H1 (cell line): ENCODE data around the gene STXBP6. TPM values are rescaled to one million over a fixed set of nuclear protein-coding genes. Genes with fewer than 3 reads are reported as not detected.

Experiments used
- BCL11A ChIP-seq, 2 experiments: IDR thresholded peaks; one replicate each; pipeline ENCODE4 v1.6.1; 2011; ENCODE audit warnings: low read depth in 2 of 2, low read length in 2 of 2, mild to moderate bottlenecking in 2 of 2
- SIX5 ChIP-seq: IDR thresholded peaks from 2 replicates; pipeline ENCODE4 v1.6.1; 2011; ENCODE audit warnings: mild to moderate bottlenecking, low read depth, low read length
- SP4 ChIP-seq: IDR thresholded peaks from 2 replicates; pipeline ENCODE4 v1.6.1; 2012; ENCODE audit warnings: low read length, inconsistent platforms
- SRF ChIP-seq: IDR thresholded peaks from 2 replicates; pipeline ENCODE4 v1.6.1; 2011; ENCODE audit warnings: mild to moderate bottlenecking, low read depth, low read length, moderate library complexity
- polyA plus RNA-seq, 7 experiments: library from polyadenylated mRNA; depleted of rRNA in 3 of 7; stranded (reverse) in 5 of 7; unstranded in 2 of 7; fragments of >200 nt in 5 of 7; fragments of 200-250 nt in 2 of 7; gene quantifications; 1 replicate in 5 of 7; 2 replicates in 1 of 7; 4 replicates in 1 of 7; pipeline versions ENCODE4 v1.2.1 to v1.2.3, GENCODE V29; 2011 to 2013; ENCODE audit warnings: missing spikeins in 2 of 7, mixed read lengths in 2 of 7
- total RNA-seq: library from RNA; stranded (reverse); fragmentation: NEBNext Ultra II Directional; extraction: Animal tissue kit (Norgen Biotek cat#: 25700); gene quantifications from 2 replicates; pipeline ENCODE4 v1.2.1, GENCODE V29; 2021
- TF ChIP-seq, protein P1 (sequence below): fragments of 300-600 bp; sonication (generic); IDR thresholded peaks from 2 replicates; pipeline ENCODE4 v1.7.1; 2012; ENCODE audit warnings: low read length, moderate library complexity, mild to moderate bottlenecking, inconsistent platforms; ENCODE audit not compliant: insufficient replicate concordance
- TF ChIP-seq, protein P2 (sequence below), 3 experiments: IDR thresholded peaks; 1 replicate in 2 of 3; 2 replicates in 1 of 3; pipeline versions ENCODE4 v1.5.1 to v1.6.1; 2011; ENCODE audit warnings: low read length in 3 of 3, mild to moderate bottlenecking in 3 of 3, inconsistent platforms in 2 of 3, low read depth in 1 of 3, moderate library complexity in 1 of 3; ENCODE audit not compliant: insufficient read depth in 1 of 3; ENCODE audit errors: control extremely low read depth in 1 of 3
- TF ChIP-seq, protein P3 (sequence below): IDR thresholded peaks from 2 replicates; pipeline ENCODE4 v1.6.1; 2012; ENCODE audit warnings: inconsistent platforms

STXBP6 gene
- total and polyA plus RNA-seq, 2 of the 8 experiments (the other 6 are each of a cell fraction or from before 2014, with no cell fraction given): 9.4 to 18.1 TPM

DNA sequence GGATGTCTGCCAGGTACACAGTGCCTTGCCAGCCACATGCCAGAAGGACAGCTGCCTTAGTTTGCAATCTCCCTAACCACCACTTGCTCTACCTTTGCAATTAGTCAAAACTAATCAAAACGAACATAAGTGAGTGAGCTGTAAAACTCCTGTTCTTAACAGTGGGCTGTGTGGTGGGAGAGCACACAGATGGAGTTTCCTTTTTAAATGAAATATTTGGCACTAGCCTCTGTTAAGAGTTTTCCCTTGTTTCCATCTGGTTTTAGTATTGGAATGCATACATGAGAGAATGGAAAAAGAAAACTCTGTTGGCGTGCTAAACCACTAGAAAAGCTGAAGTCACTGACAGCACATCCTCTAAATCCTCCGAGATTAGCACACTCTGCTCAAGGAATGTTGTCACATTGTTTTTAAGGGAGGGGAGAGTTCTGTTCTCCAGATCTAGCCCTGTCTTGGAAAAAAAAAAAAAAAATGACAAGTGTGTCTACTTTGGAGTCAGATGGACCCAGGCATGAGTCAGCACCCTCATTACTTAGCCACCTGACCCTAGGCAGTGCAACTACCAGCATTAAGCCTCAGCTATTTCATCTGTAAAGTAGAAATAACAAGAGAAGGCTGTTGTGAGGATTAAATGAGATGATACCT lies 83.9 kb downstream of the STXBP6 start (continued):
- TF ChIP-seq, protein P1, sequence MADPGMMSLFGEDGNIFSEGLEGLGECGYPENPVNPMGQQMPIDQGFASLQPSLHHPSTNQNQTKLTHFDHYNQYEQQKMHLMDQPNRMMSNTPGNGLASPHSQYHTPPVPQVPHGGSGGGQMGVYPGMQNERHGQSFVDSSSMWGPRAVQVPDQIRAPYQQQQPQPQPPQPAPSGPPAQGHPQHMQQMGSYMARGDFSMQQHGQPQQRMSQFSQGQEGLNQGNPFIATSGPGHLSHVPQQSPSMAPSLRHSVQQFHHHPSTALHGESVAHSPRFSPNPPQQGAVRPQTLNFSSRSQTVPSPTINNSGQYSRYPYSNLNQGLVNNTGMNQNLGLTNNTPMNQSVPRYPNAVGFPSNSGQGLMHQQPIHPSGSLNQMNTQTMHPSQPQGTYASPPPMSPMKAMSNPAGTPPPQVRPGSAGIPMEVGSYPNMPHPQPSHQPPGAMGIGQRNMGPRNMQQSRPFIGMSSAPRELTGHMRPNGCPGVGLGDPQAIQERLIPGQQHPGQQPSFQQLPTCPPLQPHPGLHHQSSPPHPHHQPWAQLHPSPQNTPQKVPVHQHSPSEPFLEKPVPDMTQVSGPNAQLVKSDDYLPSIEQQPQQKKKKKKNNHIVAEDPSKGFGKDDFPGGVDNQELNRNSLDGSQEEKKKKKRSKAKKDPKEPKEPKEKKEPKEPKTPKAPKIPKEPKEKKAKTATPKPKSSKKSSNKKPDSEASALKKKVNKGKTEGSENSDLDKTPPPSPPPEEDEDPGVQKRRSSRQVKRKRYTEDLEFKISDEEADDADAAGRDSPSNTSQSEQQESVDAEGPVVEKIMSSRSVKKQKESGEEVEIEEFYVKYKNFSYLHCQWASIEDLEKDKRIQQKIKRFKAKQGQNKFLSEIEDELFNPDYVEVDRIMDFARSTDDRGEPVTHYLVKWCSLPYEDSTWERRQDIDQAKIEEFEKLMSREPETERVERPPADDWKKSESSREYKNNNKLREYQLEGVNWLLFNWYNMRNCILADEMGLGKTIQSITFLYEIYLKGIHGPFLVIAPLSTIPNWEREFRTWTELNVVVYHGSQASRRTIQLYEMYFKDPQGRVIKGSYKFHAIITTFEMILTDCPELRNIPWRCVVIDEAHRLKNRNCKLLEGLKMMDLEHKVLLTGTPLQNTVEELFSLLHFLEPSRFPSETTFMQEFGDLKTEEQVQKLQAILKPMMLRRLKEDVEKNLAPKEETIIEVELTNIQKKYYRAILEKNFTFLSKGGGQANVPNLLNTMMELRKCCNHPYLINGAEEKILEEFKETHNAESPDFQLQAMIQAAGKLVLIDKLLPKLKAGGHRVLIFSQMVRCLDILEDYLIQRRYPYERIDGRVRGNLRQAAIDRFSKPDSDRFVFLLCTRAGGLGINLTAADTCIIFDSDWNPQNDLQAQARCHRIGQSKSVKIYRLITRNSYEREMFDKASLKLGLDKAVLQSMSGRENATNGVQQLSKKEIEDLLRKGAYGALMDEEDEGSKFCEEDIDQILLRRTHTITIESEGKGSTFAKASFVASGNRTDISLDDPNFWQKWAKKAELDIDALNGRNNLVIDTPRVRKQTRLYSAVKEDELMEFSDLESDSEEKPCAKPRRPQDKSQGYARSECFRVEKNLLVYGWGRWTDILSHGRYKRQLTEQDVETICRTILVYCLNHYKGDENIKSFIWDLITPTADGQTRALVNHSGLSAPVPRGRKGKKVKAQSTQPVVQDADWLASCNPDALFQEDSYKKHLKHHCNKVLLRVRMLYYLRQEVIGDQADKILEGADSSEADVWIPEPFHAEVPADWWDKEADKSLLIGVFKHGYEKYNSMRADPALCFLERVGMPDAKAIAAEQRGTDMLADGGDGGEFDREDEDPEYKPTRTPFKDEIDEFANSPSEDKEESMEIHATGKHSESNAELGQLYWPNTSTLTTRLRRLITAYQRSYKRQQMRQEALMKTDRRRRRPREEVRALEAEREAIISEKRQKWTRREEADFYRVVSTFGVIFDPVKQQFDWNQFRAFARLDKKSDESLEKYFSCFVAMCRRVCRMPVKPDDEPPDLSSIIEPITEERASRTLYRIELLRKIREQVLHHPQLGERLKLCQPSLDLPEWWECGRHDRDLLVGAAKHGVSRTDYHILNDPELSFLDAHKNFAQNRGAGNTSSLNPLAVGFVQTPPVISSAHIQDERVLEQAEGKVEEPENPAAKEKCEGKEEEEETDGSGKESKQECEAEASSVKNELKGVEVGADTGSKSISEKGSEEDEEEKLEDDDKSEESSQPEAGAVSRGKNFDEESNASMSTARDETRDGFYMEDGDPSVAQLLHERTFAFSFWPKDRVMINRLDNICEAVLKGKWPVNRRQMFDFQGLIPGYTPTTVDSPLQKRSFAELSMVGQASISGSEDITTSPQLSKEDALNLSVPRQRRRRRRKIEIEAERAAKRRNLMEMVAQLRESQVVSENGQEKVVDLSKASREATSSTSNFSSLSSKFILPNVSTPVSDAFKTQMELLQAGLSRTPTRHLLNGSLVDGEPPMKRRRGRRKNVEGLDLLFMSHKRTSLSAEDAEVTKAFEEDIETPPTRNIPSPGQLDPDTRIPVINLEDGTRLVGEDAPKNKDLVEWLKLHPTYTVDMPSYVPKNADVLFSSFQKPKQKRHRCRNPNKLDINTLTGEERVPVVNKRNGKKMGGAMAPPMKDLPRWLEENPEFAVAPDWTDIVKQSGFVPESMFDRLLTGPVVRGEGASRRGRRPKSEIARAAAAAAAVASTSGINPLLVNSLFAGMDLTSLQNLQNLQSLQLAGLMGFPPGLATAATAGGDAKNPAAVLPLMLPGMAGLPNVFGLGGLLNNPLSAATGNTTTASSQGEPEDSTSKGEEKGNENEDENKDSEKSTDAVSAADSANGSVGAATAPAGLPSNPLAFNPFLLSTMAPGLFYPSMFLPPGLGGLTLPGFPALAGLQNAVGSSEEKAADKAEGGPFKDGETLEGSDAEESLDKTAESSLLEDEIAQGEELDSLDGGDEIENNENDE: no peak
- TF ChIP-seq, protein P2, sequence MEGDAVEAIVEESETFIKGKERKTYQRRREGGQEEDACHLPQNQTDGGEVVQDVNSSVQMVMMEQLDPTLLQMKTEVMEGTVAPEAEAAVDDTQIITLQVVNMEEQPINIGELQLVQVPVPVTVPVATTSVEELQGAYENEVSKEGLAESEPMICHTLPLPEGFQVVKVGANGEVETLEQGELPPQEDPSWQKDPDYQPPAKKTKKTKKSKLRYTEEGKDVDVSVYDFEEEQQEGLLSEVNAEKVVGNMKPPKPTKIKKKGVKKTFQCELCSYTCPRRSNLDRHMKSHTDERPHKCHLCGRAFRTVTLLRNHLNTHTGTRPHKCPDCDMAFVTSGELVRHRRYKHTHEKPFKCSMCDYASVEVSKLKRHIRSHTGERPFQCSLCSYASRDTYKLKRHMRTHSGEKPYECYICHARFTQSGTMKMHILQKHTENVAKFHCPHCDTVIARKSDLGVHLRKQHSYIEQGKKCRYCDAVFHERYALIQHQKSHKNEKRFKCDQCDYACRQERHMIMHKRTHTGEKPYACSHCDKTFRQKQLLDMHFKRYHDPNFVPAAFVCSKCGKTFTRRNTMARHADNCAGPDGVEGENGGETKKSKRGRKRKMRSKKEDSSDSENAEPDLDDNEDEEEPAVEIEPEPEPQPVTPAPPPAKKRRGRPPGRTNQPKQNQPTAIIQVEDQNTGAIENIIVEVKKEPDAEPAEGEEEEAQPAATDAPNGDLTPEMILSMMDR (IDR thresholded peaks at IDR 0.05; ENCODE audit: control extremely low read depth in 1 of 3, insufficient read depth in 1 of 3, low read depth in 1 of 3, low read length in 3 of 3): no peak
- TF ChIP-seq SRF (no peak), SP4 (no peak), SIX5 (no peak), BCL11A (IDR thresholded peaks at IDR 0.05; ENCODE audit: low read depth in 2 of 2, low read length in 2 of 2) (no peak)
- TF ChIP-seq, protein P3, sequence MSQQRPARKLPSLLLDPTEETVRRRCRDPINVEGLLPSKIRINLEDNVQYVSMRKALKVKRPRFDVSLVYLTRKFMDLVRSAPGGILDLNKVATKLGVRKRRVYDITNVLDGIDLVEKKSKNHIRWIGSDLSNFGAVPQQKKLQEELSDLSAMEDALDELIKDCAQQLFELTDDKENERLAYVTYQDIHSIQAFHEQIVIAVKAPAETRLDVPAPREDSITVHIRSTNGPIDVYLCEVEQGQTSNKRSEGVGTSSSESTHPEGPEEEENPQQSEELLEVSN: no peak
- TF ChIP-seq, all 59 proteins: peak for 0
